ENCODE measurements around the gene COX7A2L.
"Not testable (repeated sequence)": the region's sequence is repeated elsewhere in the genome, so short reads cannot be mapped to it uniquely, and the experiment has no call there.

Gene COX7A2L

GRCh38 chr2:42338567-42339190 is 22.3 kb downstream of the COX7A2L start:
- H3K27me3 ChIP-seq (ENCODE audit: control insufficient read depth, insufficient read depth, low read length) = no peaks in the 10 kb centered on the region
- no CpG with 5 or more reads among the region's 13 CpGs for WGBS (ENCODE audit: insufficient coverage, insufficient read length)
- peaks cover 9% of the 10 kb centered on the region; the same call in 1 of the 2 replicates for H3K36me3 ChIP-seq (ENCODE audit: control insufficient read depth, insufficient read depth, low read length)
- H3K27ac ChIP-seq (ENCODE audit: low read length) = no peak overlapping the region
- H3K4me1 ChIP-seq (ENCODE audit: control insufficient read depth, insufficient read depth, low read length) = no peaks in the 10 kb centered on the region
- no peak for DNase-seq (ENCODE audit: low read depth, low spot score)
- no peak overlapping the region for H3K4me3 ChIP-seq (ENCODE audit: low read length)
- H3K9me3 ChIP-seq (ENCODE audit: control insufficient read depth, insufficient read depth, low read length) = no peaks in the 10 kb centered on the region

- Histone ChIP-seq H3K36me3 (ENCODE audit: control insufficient read depth, insufficient read depth, low read length) (peaks cover 14% of the 10 kb centered on the region; the same call in 1 of the 2 replicates), H3K4me1 (ENCODE audit: control insufficient read depth, insufficient read depth, low read length) (no peaks in the 10 kb centered on the region)
Measured at GRCh38 chr2:42337846-42338566, 23.0 kb downstream of the COX7A2L start.

GRCh38 chr2:42337356-42337820 is 23.6 kb downstream of the COX7A2L start:
- H3K36me3 ChIP-seq (ENCODE audit: control insufficient read depth, insufficient read depth, low read length) = peaks cover 14% of the 10 kb centered on the region; the same call in 1 of the 2 replicates
- no peak for DNase-seq (ENCODE audit: low read depth, low spot score)
- WGBS (ENCODE audit: insufficient coverage, insufficient read length) = no CpG with 5 or more reads among the region's 5 CpGs

More at GRCh38 chr2:42337846-42338566, 23.0 kb downstream of the COX7A2L start:
- no CpG with 5 or more reads among the region's 28 CpGs for WGBS (ENCODE audit: insufficient coverage, insufficient read length)
- Histone ChIP-seq H3K4me3 (ENCODE audit: low read length) (no peak overlapping the region), H3K27me3 (ENCODE audit: control insufficient read depth, insufficient read depth, low read length) (no peaks in the 10 kb centered on the region), H3K9me3 (ENCODE audit: control insufficient read depth, insufficient read depth, low read length) (no peaks in the 10 kb centered on the region), H3K27ac (ENCODE audit: low read length) (no peak overlapping the region)
- DNase-seq (ENCODE audit: low read depth, low spot score) = no peak

GRCh38 chr2:42336361-42336965 is 24.6 kb downstream of the COX7A2L start:
- H3K27me3 ChIP-seq (ENCODE audit: control insufficient read depth, insufficient read depth, low read length) = no peaks in the 10 kb centered on the region
- no peak for DNase-seq (ENCODE audit: low read depth, low spot score)
- H3K4me3 ChIP-seq (ENCODE audit: low read length) = no peak overlapping the region
- H3K36me3 ChIP-seq (ENCODE audit: control insufficient read depth, insufficient read depth, low read length) = peaks cover 14% of the 10 kb centered on the region; the same call in 1 of the 2 replicates
- H3K27ac ChIP-seq (ENCODE audit: low read length) = no peak overlapping the region
- no peaks in the 10 kb centered on the region for H3K9me3 ChIP-seq (ENCODE audit: control insufficient read depth, insufficient read depth, low read length)
- WGBS (ENCODE audit: insufficient coverage, insufficient read length) = no CpG with 5 or more reads among the region's 9 CpGs
- H3K4me1 ChIP-seq (ENCODE audit: control insufficient read depth, insufficient read depth, low read length) = no peaks in the 10 kb centered on the region

More at GRCh38 chr2:42337356-42337820, 23.6 kb downstream of the COX7A2L start:
- Histone ChIP-seq H3K27ac (ENCODE audit: low read length) (no peak overlapping the region), H3K27me3 (ENCODE audit: control insufficient read depth, insufficient read depth, low read length) (no peaks in the 10 kb centered on the region), H3K4me1 (ENCODE audit: control insufficient read depth, insufficient read depth, low read length) (no peaks in the 10 kb centered on the region), H3K9me3 (ENCODE audit: control insufficient read depth, insufficient read depth, low read length) (no peaks in the 10 kb centered on the region), H3K4me3 (ENCODE audit: low read length) (no peak overlapping the region)

- H3K4me1 ChIP-seq (ENCODE audit: control insufficient read depth, insufficient read depth, low read length) = no peaks in the 10 kb centered on the region
- no peak overlapping the region for H3K4me3 ChIP-seq (ENCODE audit: low read length)
- no peak for DNase-seq (ENCODE audit: low read depth, low spot score)
- H3K9me3 ChIP-seq (ENCODE audit: control insufficient read depth, insufficient read depth, low read length) = no peaks in the 10 kb centered on the region
- H3K27ac ChIP-seq (ENCODE audit: low read length) = no peak overlapping the region
- peaks cover 12% of the 10 kb centered on the region; the same call in 1 of the 2 replicates for H3K36me3 ChIP-seq (ENCODE audit: control insufficient read depth, insufficient read depth, low read length)
- no peaks in the 10 kb centered on the region for H3K27me3 ChIP-seq (ENCODE audit: control insufficient read depth, insufficient read depth, low read length)
- 100% methylated on average over 1 of the region's 10 CpGs for WGBS (ENCODE audit: insufficient coverage, insufficient read length)
Measured at GRCh38 chr2:42335514-42336104, 25.4 kb downstream of the COX7A2L start.

GRCh38 chr2:42334865-42335264 is 26.2 kb downstream of the COX7A2L start:
- not testable (repeated sequence) for H3K4me3 ChIP-seq (ENCODE audit: low read length); H3K9me3 ChIP-seq (ENCODE audit: control insufficient read depth, insufficient read depth, low read length); H3K4me1 ChIP-seq (ENCODE audit: control insufficient read depth, insufficient read depth, low read length); DNase-seq (ENCODE audit: low read depth, low spot score); H3K27me3 ChIP-seq (ENCODE audit: control insufficient read depth, insufficient read depth, low read length); H3K27ac ChIP-seq (ENCODE audit: low read length)
- H3K36me3 ChIP-seq (ENCODE audit: control insufficient read depth, insufficient read depth, low read length) = peaks cover 12% of the 10 kb centered on the region; the same call in 1 of the 2 replicates
- no CpG with 5 or more reads among the region's 6 CpGs for whole genome bisulfite sequencing (ENCODE audit: insufficient coverage, insufficient read length)

- Histone ChIP-seq H3K9me3 (ENCODE audit: control insufficient read depth, insufficient read depth, low read length) (no peaks in the 10 kb centered on the region), H3K27me3 (ENCODE audit: control insufficient read depth, insufficient read depth, low read length) (no peaks in the 10 kb centered on the region), H3K36me3 (ENCODE audit: control insufficient read depth, insufficient read depth, low read length) (peaks cover 16% of the 10 kb centered on the region; the same call in 1 of the 2 replicates), H3K4me1 (ENCODE audit: control insufficient read depth, insufficient read depth, low read length) (no peaks in the 10 kb centered on the region), H3K27ac (ENCODE audit: low read length) (no peak overlapping the region), H3K4me3 (ENCODE audit: low read length) (no peak overlapping the region)
- DNase-seq (ENCODE audit: low read depth, low spot score) = no peak
- WGBS (ENCODE audit: insufficient coverage, insufficient read length) = no CpG with 5 or more reads among the region's 3 CpGs
Measured at GRCh38 chr2:42334220-42334619, 26.8 kb downstream of the COX7A2L start.

- no peaks in the 10 kb centered on the region for H3K27me3 ChIP-seq (ENCODE audit: control insufficient read depth, insufficient read depth, low read length)
- H3K27ac ChIP-seq (ENCODE audit: low read length) = no peak overlapping the region
- no peaks in the 10 kb centered on the region for H3K9me3 ChIP-seq (ENCODE audit: control insufficient read depth, insufficient read depth, low read length)
- H3K36me3 ChIP-seq (ENCODE audit: control insufficient read depth, insufficient read depth, low read length) = peaks cover 16% of the 10 kb centered on the region; the same call in 1 of the 2 replicates
- no peaks in the 10 kb centered on the region for H3K4me1 ChIP-seq (ENCODE audit: control insufficient read depth, insufficient read depth, low read length)
- WGBS (ENCODE audit: insufficient coverage, insufficient read length) = no CpG with 5 or more reads among the region's 4 CpGs
- DNase-seq (ENCODE audit: low read depth, low spot score) = no peak
- no peak overlapping the region for H3K4me3 ChIP-seq (ENCODE audit: low read length)
Measured at GRCh38 chr2:42333579-42333978, 27.4 kb downstream of the COX7A2L start.

GRCh38 chr2:42332575-42332974 is 28.4 kb downstream of the COX7A2L start:
- no peaks in the 10 kb centered on the region for H3K27me3 ChIP-seq (ENCODE audit: control insufficient read depth, insufficient read depth, low read length)
- no peak for DNase-seq (ENCODE audit: low read depth, low spot score)
- H3K9me3 ChIP-seq (ENCODE audit: control insufficient read depth, insufficient read depth, low read length) = no peaks in the 10 kb centered on the region
- no peaks in the 10 kb centered on the region for H3K4me1 ChIP-seq (ENCODE audit: control insufficient read depth, insufficient read depth, low read length)
- no peak overlapping the region for H3K27ac ChIP-seq (ENCODE audit: low read length)
- WGBS (ENCODE audit: insufficient coverage, insufficient read length) = no CpG with 5 or more reads among the region's 4 CpGs
- no peak overlapping the region for H3K4me3 ChIP-seq (ENCODE audit: low read length)
- peaks cover 13% of the 10 kb centered on the region; the same call in 1 of the 2 replicates for H3K36me3 ChIP-seq (ENCODE audit: control insufficient read depth, insufficient read depth, low read length)
